Measurements from ENCODE around the gene GNB3. TPM values are rescaled to one million over a fixed set of nuclear protein-coding genes. Genes with fewer than 3 reads are reported as not detected.

Gene GNB3
- polyA plus RNA-seq, 1 experiment: 5.3 TPM

DNA sequence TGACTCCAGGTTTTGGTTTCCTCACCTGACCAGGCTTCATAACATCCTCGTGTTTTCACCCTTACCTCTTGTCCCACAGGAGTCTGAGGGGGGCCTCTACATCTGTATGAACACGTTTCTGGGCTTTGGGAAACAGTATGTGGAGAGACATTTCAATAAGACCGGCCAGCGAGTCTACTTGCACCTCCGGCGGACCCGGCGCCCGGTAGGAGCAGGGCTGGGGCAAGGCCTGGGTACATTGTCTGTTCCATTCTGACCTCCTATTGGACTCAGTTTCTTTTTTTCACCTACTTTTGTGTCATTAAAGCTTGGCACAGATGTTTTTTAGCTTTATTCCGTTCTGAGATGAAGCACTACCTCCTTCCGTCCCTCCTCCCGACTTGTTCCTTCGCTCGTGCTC, 14.6 kb downstream of the GNB3 start:
- TF ChIP-seq, protein P1, sequence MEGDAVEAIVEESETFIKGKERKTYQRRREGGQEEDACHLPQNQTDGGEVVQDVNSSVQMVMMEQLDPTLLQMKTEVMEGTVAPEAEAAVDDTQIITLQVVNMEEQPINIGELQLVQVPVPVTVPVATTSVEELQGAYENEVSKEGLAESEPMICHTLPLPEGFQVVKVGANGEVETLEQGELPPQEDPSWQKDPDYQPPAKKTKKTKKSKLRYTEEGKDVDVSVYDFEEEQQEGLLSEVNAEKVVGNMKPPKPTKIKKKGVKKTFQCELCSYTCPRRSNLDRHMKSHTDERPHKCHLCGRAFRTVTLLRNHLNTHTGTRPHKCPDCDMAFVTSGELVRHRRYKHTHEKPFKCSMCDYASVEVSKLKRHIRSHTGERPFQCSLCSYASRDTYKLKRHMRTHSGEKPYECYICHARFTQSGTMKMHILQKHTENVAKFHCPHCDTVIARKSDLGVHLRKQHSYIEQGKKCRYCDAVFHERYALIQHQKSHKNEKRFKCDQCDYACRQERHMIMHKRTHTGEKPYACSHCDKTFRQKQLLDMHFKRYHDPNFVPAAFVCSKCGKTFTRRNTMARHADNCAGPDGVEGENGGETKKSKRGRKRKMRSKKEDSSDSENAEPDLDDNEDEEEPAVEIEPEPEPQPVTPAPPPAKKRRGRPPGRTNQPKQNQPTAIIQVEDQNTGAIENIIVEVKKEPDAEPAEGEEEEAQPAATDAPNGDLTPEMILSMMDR (IDR thresholded peaks at IDR 0.05; ENCODE audit: insufficient read depth, low read depth, low read length): no peak
- Histone ChIP-seq H3K27me3 (ENCODE audit: control insufficient read depth, insufficient read depth, low read length) (no peaks in the 10 kb centered on the region), H3K4me3 (ENCODE audit: low read depth, low read length) (no peak overlapping the region), H3K36me3 (ENCODE audit: control insufficient read depth, insufficient read depth, low read length) (peaks cover 31% of the 10 kb centered on the region)
- POLR2A ChIA-PET: no interaction called here
- DNase-seq (ENCODE audit: low read depth): no peak
- CTCF ChIA-PET: interaction anchor here (8.0 kb wide), 1 partner anchor 14 kb away, joined by 112 read pairs; the partner anchor contains the start of genes SPSB2 and TPI1

DNA sequence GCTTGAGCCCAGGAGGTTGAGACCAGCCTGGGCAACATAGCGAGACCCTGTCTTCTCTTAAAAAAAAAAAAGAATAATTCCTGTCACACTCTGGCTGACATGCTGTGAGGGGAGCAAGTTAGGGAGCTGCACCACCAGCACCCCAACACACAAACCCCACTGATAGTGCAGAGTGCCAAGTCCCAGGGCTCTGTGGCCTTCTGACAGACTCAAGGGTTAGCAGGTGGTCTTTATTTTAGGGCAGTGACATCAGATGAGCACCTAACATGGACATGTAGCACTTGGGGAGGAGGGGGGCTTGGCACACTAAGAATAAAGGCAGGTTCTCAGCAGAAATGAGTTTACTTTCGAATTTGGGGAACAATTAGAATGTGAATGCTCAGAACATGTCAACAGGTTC, 18.1 kb downstream of the GNB3 start:
- CTCF ChIA-PET: interaction anchor here (1.9 to 3.5 kb wide), 3 partner anchors 10 to 106 kb away, joined by 5 to 15 read pairs (median 10); partner anchors contain the start of genes MLF2 and SPSB2
- no peak overlapping the region for H3K4me3 ChIP-seq (ENCODE audit: low read depth, low read length)
- no peak for DNase-seq (ENCODE audit: low read depth)
- no peaks in the 10 kb centered on the region for H3K27me3 ChIP-seq (ENCODE audit: control insufficient read depth, insufficient read depth, low read length)
- POLR2A ChIA-PET: no interaction called here
- H3K36me3 ChIP-seq (ENCODE audit: control insufficient read depth, insufficient read depth, low read length): peaks cover 54% of the 10 kb centered on the region
- TF ChIP-seq, protein P1 (IDR thresholded peaks at IDR 0.05; ENCODE audit: insufficient read depth, low read depth, low read length): no peak

DNA sequence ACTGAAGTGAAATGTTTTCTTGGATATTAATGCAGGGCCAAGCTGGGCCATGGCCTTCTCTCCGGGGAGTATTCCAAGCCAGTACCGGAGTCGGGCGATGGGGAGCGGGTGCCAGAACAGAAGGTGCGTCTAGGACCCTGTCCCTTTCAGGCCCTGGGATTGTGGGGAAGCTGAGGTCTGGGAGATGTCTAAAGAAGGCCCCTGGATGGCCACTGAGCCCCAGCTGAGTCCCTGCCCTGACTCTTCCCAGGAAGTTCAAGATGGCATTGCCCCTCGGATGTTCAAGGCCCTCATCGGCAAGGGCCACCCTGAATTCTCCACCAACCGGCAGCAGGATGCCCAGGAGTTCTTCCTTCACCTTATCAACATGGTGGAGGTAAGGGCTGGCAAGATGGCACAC, 19.4 kb downstream of the GNB3 start:
- Histone ChIP-seq H3K36me3 (ENCODE audit: control insufficient read depth, insufficient read depth, low read length) (peaks cover 59% of the 10 kb centered on the region), H3K27me3 (ENCODE audit: control insufficient read depth, insufficient read depth, low read length) (no peaks in the 10 kb centered on the region), H3K4me3 (ENCODE audit: low read depth, low read length) (no peak overlapping the region)
- ChIA-PET POLR2A (no interaction called here), CTCF (interaction anchor here (1.1 to 3.5 kb wide), 4 partner anchors 9 to 107 kb away, joined by 4 to 15 read pairs (median 8); partner anchors contain the start of genes MLF2 and SPSB2)
- TF ChIP-seq, protein P1 (IDR thresholded peaks at IDR 0.05; ENCODE audit: insufficient read depth, low read depth, low read length): no peak
- DNase-seq (ENCODE audit: low read depth): no peak

DNA sequence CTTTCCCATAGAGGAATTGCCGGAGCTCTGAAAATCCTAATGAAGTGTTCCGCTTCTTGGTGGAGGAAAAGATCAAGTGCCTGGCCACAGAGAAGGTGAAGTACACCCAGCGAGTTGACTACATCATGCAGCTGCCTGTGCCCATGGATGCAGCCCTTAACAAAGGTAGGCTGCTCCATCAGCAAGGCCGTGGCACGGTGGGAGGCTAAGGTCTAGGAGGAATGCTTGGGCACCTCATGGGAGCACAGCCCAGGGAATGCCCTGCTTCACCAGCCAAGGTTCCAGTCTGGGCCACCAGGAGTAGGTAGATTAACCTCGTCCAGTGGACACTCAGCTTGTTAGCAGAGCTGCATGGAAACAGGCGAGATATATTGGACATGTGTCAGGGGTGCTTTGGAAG, 20.2 kb downstream of the GNB3 start:
- CTCF ChIA-PET: interaction anchor here (1.1 to 3.5 kb wide), 3 partner anchors 8 to 11 kb away, joined by 3 to 15 read pairs (median 10); partner anchors contain the start of gene SPSB2
- POLR2A ChIA-PET: no interaction called here
- peaks cover 56% of the 10 kb centered on the region for H3K36me3 ChIP-seq (ENCODE audit: control insufficient read depth, insufficient read depth, low read length)
- no peaks in the 10 kb centered on the region for H3K27me3 ChIP-seq (ENCODE audit: control insufficient read depth, insufficient read depth, low read length)
- TF ChIP-seq, protein P1 (IDR thresholded peaks at IDR 0.05; ENCODE audit: insufficient read depth, low read depth, low read length): no peak
- H3K4me3 ChIP-seq (ENCODE audit: low read depth, low read length): no peak overlapping the region
- DNase-seq (ENCODE audit: low read depth): no peak

DNA sequence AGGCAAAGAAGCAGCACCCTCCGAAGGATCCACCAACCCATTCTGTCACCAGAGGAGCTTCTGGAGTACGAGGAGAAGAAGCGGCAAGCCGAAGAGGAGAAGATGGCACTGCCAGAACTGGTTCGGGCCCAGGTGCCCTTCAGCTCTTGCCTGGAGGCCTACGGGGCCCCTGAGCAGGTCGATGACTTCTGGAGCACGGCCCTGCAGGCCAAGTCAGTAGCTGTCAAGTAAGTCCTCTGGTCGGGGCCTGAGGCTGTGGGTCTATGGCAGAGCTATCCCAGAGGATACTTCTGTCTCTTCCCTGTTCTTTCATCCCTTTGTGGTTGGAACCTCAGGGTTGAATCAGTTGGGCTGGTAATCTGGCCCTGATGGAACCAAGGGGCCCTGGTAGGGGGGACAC, 20.7 kb downstream of the GNB3 start:
- TF ChIP-seq, protein P1 (IDR thresholded peaks at IDR 0.05; ENCODE audit: insufficient read depth, low read depth, low read length): no peak
- H3K4me3 ChIP-seq (ENCODE audit: low read depth, low read length): no peak overlapping the region
- peaks cover 53% of the 10 kb centered on the region for H3K36me3 ChIP-seq (ENCODE audit: control insufficient read depth, insufficient read depth, low read length)
- DNase-seq (ENCODE audit: low read depth): no peak
- no peaks in the 10 kb centered on the region for H3K27me3 ChIP-seq (ENCODE audit: control insufficient read depth, insufficient read depth, low read length)
- ChIA-PET CTCF (interaction anchor here (1.1 to 3.5 kb wide), 3 partner anchors 7 to 11 kb away, joined by 3 to 15 read pairs (median 10); partner anchors contain the start of gene SPSB2), POLR2A (no interaction called here)
